EL (cell line): Measurements from ENCODE around the gene DCTN1.
"Not testable (repeated sequence)": the region's sequence is repeated elsewhere in the genome, so short reads cannot be mapped to it uniquely, and the experiment has no call there.

Experiments used
- DNase-seq: peaks from one replicate; pipeline ENCODE4 v3.0.0-alpha.2; 2016

Gene DCTN1

GRCh38 chr2:74379851-74380789, at the start of gene DCTN1:
Gene DCTN1 (minus strand): TSS chr2:74380311. CDS start chr2:74380037, 274 bp downstream.
- DNase-seq = peak; percentile 65

GRCh38 chr2:74428675-74429074, 48.6 kb upstream of the DCTN1 start:
- DNase-seq = no peak

GRCh38 chr2:74427551-74427950, 47.4 kb upstream of the DCTN1 start:
- DNase-seq = no peak

- no peak for DNase-seq
Measured at GRCh38 chr2:74426181-74426758, 46.2 kb upstream of the DCTN1 start.

GRCh38 chr2:74425523-74425922, 45.4 kb upstream of the DCTN1 start:
- no peak for DNase-seq

- no peak for DNase-seq
Measured at GRCh38 chr2:74424995-74425406, 44.9 kb upstream of the DCTN1 start.

GRCh38 chr2:74424139-74424992, 44.3 kb upstream of the DCTN1 start:
- no peak for DNase-seq

GRCh38 chr2:74423231-74424095, 43.4 kb upstream of the DCTN1 start:
- DNase-seq = no peak

GRCh38 chr2:74421221-74421870, 41.2 kb upstream of the DCTN1 start, which contains the start of the genes C2orf81 and WDR54:
Gene C2orf81 (minus strand): TSS chr2:74421619. CDS start chr2:74421560, 59 bp downstream.
Gene WDR54 (plus strand): TSS chr2:74421730. CDS start chr2:74422154, 424 bp downstream.
- DNase-seq = peak; percentile 90

- DNase-seq = not testable (repeated sequence)
Measured at GRCh38 chr2:74420443-74421103, 40.5 kb upstream of the DCTN1 start.

GRCh38 chr2:74420006-74420405, 39.9 kb upstream of the DCTN1 start:
- DNase-seq = no peak

GRCh38 chr2:74419345-74419744, 39.2 kb upstream of the DCTN1 start:
- DNase-seq = no peak

GRCh38 chr2:74418312-74418711, 38.2 kb upstream of the DCTN1 start:
- no peak for DNase-seq

- no peak for DNase-seq
Measured at GRCh38 chr2:74417763-74418162, 37.7 kb upstream of the DCTN1 start.

- no peak for DNase-seq
Measured at GRCh38 chr2:74417197-74417596, 37.1 kb upstream of the DCTN1 start.

- no peak for DNase-seq
Measured at GRCh38 chr2:74416778-74417177, 36.7 kb upstream of the DCTN1 start.

GRCh38 chr2:74415762-74416395, 35.8 kb upstream of the DCTN1 start:
- DNase-seq = no peak

- peak; percentile 32 for DNase-seq
Measured at GRCh38 chr2:74414881-74415761, 35.0 kb upstream of the DCTN1 start.

GRCh38 chr2:74414441-74414840, 34.3 kb upstream of the DCTN1 start:
- no peak for DNase-seq
